Spleen (tissue), 11 donors: ENCODE data around the gene ACACB. TPM values are rescaled to one million over a fixed set of nuclear protein-coding genes. Genes with fewer than 3 reads are reported as not detected.

Experiments used
- DNase-seq: peaks from one replicate; pipeline ENCODE4 v3.0.0-alpha.2; 2020
- H3K27ac ChIP-seq, 8 donors: fragments of 200-600 bp; sonication (generic) in 7 of 8; 1 replicate in 4 of 8; 2 replicates in 4 of 8; pipeline versions ENCODE4 v1.5.0 to v1.8.0; 2016 to 2021; ENCODE audit warnings: inconsistent platforms in 4 of 8, mild to moderate bottlenecking in 4 of 8, moderate library complexity in 1 of 8
- H3K27me3 ChIP-seq, 7 donors: fragments of 200-600 bp; sonication (generic) in 6 of 7; replicated peaks in 1 of 7; 1 replicate in 4 of 7; 2 replicates in 3 of 7; pipeline versions ENCODE4 v1.5.0 to v1.8.0; 2016 to 2021; ENCODE audit warnings: inconsistent platforms in 3 of 7, mild to moderate bottlenecking in 1 of 7
- H3K36me3 ChIP-seq, 6 donors: fragments of 200-600 bp; sonication (generic) in 5 of 6; 1 replicate in 4 of 6; 2 replicates in 2 of 6; pipeline versions ENCODE4 v1.5.0 to v1.8.0; 2016 to 2021; ENCODE audit warnings: inconsistent platforms in 2 of 6
- H3K4me1 ChIP-seq, 6 donors: fragments of 200-600 bp; sonication (generic) in 5 of 6; 1 replicate in 3 of 6; 2 replicates in 3 of 6; pipeline versions ENCODE4 v1.5.0 to v1.8.0; 2016 to 2021; ENCODE audit warnings: inconsistent platforms in 3 of 6
- H3K4me3 ChIP-seq, 8 donors: fragments of 200-600 bp; sonication (generic) in 7 of 8; 1 replicate in 4 of 8; 2 replicates in 4 of 8; pipeline versions ENCODE4 v1.5.0 to v1.8.0; 2016 to 2021; ENCODE audit warnings: inconsistent platforms in 4 of 8, mild to moderate bottlenecking in 4 of 8, moderate library complexity in 2 of 8
- H3K9me3 ChIP-seq, 8 donors: fragments of 200-600 bp; sonication (generic) in 7 of 8; 1 replicate in 4 of 8; 2 replicates in 4 of 8; pipeline versions ENCODE4 v1.5.0 to v1.8.0; 2016 to 2021; ENCODE audit warnings: inconsistent platforms in 4 of 8
- CTCF ChIP-seq, 11 experiments: fragments of 200-600 bp in 7 of 11; fragments of 450-650 bp in 4 of 11; sonication (generic) in 4 of 11; IDR thresholded peaks in 8 of 11; conservative IDR thresholded peaks in 3 of 11; 1 replicate in 7 of 11; 2 replicates in 4 of 11; pipeline versions ENCODE4 v1.4.0 to v1.8.0; 2016 to 2021; ENCODE audit warnings: antibody characterized with exemption in 11 of 11, inconsistent platforms in 4 of 11, mild to moderate bottlenecking in 1 of 11
- POLR2A ChIP-seq, 3 donors: fragments of 450-650 bp; IDR thresholded peaks; one replicate each; pipeline ENCODE4 v1.5.1; 2017; ENCODE audit warnings: antibody characterized with exemption in 3 of 3, mild to moderate bottlenecking in 1 of 3
- POLR2AphosphoS5 ChIP-seq, 3 donors: sonication (generic); formaldehyde crosslinking; IDR thresholded peaks; one replicate each; pipeline ENCODE4 v1.5.1; 2017; ENCODE audit warnings: antibody characterized with exemption in 3 of 3
- WGBS, 5 donors: extraction: QIAGEN DNeasy Blood & Tissue Kit in 3 of 5; methylation state at CpG; one replicate each; pipeline versions ENCODE4 v1.1.5 to v1.1.7; 2013 to 2018; 5-methylcytosine and 5-hydroxymethylcytosine counted together
- intact Hi-C: fragments of 100-400 bp; cut with DNase I; formaldehyde crosslinking; loops from one replicate; pipeline ENCODE4 v1.15.0; 2023; ENCODE audit warnings: low total_unique reads
- polyA plus RNA-seq, 3 donors: library from polyadenylated mRNA; stranded (reverse); fragments of 200-250 nt; gene quantifications; one replicate each; pipeline ENCODE4 v1.2.1, GENCODE V29; 2013
- total RNA-seq, 7 donors: library from RNA; depleted of rRNA in 3 of 7; stranded (reverse); fragments of >200 nt in 3 of 7; fragmentation: NEBNext Ultra II Directional in 4 of 7; extraction: Animal tissue kit (Norgen Biotek cat#: 25700) in 4 of 7; gene quantifications; one replicate each; pipeline versions ENCODE4 v1.1.0 to v1.2.1, GENCODE V29; 2016 to 2021
- donor health status: healthy with polysubstance abuse.
- donor health status: DM: no; HTN: no; CAD: no; lungs with moderate emphysema.
- donor health status: DM: no; HTN: no; CAD: no.
- donor health status: Bipolar disorder and iron deficiency.
- donor health status: healthy.
- donor health status: DM: no; HTN: no; CAD: no.
- donor health status: DM: yes; HTN: yes; CAD: no.

The ACACB gene
- total and polyA plus RNA-seq, 10 donors: 2.8 to 111 (median 29.1) TPM

GRCh38 chr12:109125791-109126190, 9.4 kb downstream of the ACACB start:
- H3K27ac ChIP-seq: no peak overlapping the region
- TF ChIP-seq CTCF (IDR thresholded peaks at IDR 0.05 in 8 of 11, conservative IDR thresholded peaks at IDR 0.05 in 3 of 11) (no peak), POLR2AphosphoS5 (IDR thresholded peaks at IDR 0.05) (no peak), POLR2A (IDR thresholded peaks at IDR 0.05) (no peak)
- DNase-seq: no peak

GRCh38 chr12:109126784-109127183, 10.4 kb downstream of the ACACB start:
- 68 to 83% (median 80%) methylated on average over 3 of the region's 3 CpGs for WGBS, 5 donors
- Histone ChIP-seq H3K4me1 (peaks cover 0 to 3% (median 0%) of the 10 kb centered on the region in 6 donors), H3K4me3 (no peak overlapping the region), H3K27ac (peak overlapping the region in 1 of 8 donors; percentile 15), H3K9me3 (no peaks in the 10 kb centered on the region), H3K36me3 (no peaks in the 10 kb centered on the region), H3K27me3 (no peaks in the 10 kb centered on the region)
- no peak for DNase-seq
- intact Hi-C loops: no loop called here
- no peak for TF ChIP-seq POLR2A (IDR thresholded peaks at IDR 0.05)
- no peak for TF ChIP-seq POLR2AphosphoS5 (IDR thresholded peaks at IDR 0.05)
- no peak for TF ChIP-seq CTCF (IDR thresholded peaks at IDR 0.05 in 8 of 11, conservative IDR thresholded peaks at IDR 0.05 in 3 of 11)

More at GRCh38 chr12:109125791-109126190, 9.4 kb downstream of the ACACB start:
- no peaks in the 10 kb centered on the region for H3K36me3 ChIP-seq
- WGBS, 5 donors: 74 to 91% (median 80%) methylated on average over 7 of the region's 7 CpGs
- no peaks in the 10 kb centered on the region for H3K9me3 ChIP-seq
- H3K4me3 ChIP-seq: no peak overlapping the region
- H3K27me3 ChIP-seq: no peaks in the 10 kb centered on the region
- intact Hi-C loops: no loop called here
- H3K4me1 ChIP-seq: peaks cover 0 to 3% (median 0%) of the 10 kb centered on the region in 6 donors

GRCh38 chr12:109127533-109128242, 11.3 kb downstream of the ACACB start:
- peaks cover 0 to 3% (median 0%) of the 10 kb centered on the region in 6 donors for H3K4me1 ChIP-seq
- WGBS, 5 donors: 89 to 95% (median 91%) methylated on average over 13 of the region's 13 CpGs
- H3K4me3 ChIP-seq: no peak overlapping the region
- no peaks in the 10 kb centered on the region for H3K27me3 ChIP-seq
- peak overlapping the region in 1 of 8 donors; percentile 7 for H3K27ac ChIP-seq
- no peak for DNase-seq
- H3K36me3 ChIP-seq: no peaks in the 10 kb centered on the region
- intact Hi-C loops: no loop called here
- H3K9me3 ChIP-seq: no peaks in the 10 kb centered on the region
- TF ChIP-seq POLR2AphosphoS5 (IDR thresholded peaks at IDR 0.05): no peak

- no peaks in the 10 kb centered on the region for H3K27me3 ChIP-seq
- H3K9me3 ChIP-seq: no peaks in the 10 kb centered on the region
- H3K4me1 ChIP-seq: peaks cover 0 to 6% (median 2%) of the 10 kb centered on the region in 6 donors
- no peak for DNase-seq
- no peak overlapping the region for H3K27ac ChIP-seq
- no peaks in the 10 kb centered on the region for H3K36me3 ChIP-seq
- H3K4me3 ChIP-seq: no peak overlapping the region
- intact Hi-C loops: no loop called here
- TF ChIP-seq CTCF (IDR thresholded peaks at IDR 0.05 in 8 of 11, conservative IDR thresholded peaks at IDR 0.05 in 3 of 11): no peak
- 71 to 86% (median 77%) methylated on average over 12 to 15 of the region's 15 CpGs for WGBS, 5 donors
Measured at GRCh38 chr12:109130297-109131153, 14.1 kb downstream of the ACACB start.
